ENCODE measurements around the gene KCNN2.
A peak's percentile ranks its signal among the peaks of the same experiment; 100 is the strongest.

Gene KCNN2

GRCh38 chr5:114438471-114438870 is 76.6 kb downstream of the KCNN2 start:
- DNase-seq (ENCODE audit: low read depth in 1 of 2, low spot score in 1 of 2), result no peak
- TF ChIP-seq JUND (IDR thresholded peaks at IDR 0.05; ENCODE audit: low read depth), result no peak
- in situ Hi-C loops (cut with HindIII; ENCODE audit: low pct_unique_long_range_greater_than_20kb, low sequenced_read_pairs), result no loop called here

- no peak for TF ChIP-seq JUND (IDR thresholded peaks at IDR 0.05; ENCODE audit: low read depth)
- in situ Hi-C loops (cut with HindIII; ENCODE audit: low pct_unique_long_range_greater_than_20kb, low sequenced_read_pairs), result no loop called here
- peak; percentile 23 to 32 for DNase-seq (ENCODE audit: low read depth in 1 of 2, low spot score in 1 of 2)
Measured at GRCh38 chr5:114447084-114447773, 85.4 kb downstream of the KCNN2 start.

DNA sequence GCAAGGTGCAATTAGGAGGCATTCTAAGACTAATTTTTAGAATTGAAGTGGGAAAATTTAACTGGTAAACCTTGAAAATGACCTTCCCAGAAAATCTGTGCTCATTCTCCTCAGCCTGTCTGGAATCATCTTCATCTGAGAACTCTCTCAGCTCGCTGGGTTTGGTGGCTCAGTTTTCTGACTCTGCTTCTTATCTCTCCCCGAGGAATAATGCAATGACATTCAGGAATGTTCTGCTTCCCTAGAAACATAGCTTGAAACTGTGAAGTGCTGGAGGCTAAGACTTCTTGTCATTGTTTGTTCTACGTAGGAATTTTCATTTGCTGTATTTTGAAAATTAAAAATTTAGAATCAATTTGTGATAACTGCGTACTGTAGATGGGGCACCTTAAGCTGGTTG is 86.6 kb downstream of the KCNN2 start:
- TF ChIP-seq JUND (IDR thresholded peaks at IDR 0.05; ENCODE audit: low read depth), result no peak
- in situ Hi-C loops (cut with HindIII; ENCODE audit: low pct_unique_long_range_greater_than_20kb, low sequenced_read_pairs), result no loop called here
- DNase-seq (ENCODE audit: low read depth in 1 of 2, low spot score in 1 of 2), result no peak

DNA sequence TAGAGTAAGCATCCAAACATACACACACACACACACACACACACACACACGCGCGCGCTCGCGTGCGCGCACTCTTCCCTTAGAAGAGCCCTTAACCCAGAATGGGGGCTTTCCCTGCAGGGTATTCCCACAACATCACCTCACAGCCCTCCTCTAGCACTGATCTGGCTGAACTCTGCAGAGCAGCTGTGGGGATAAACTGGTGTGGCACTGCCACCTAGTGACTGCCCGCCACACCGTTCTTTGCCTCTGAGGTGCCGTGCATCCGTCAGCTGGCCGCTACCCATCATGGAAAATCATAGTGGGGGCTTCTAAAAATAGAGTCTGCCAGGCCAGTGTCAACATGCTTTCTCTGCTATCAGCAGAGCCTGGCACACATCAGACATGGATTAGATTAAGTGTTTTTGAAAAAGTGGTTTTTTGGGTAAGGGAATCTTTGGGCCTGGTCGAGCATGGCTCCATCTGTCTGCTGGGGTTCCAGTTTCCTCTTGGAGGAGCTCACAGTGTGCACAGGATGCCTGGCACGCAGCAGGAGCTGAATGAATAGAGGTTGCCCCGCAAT is 88.1 kb downstream of the KCNN2 start:
- in situ Hi-C loops (cut with HindIII; ENCODE audit: low pct_unique_long_range_greater_than_20kb, low sequenced_read_pairs), result no loop called here
- DNase-seq (ENCODE audit: low read depth in 1 of 2, low spot score in 1 of 2), result peak; percentile 62 to 67
- TF ChIP-seq JUND (IDR thresholded peaks at IDR 0.05; ENCODE audit: low read depth), result no peak

GRCh38 chr5:114450437-114450836 is 88.6 kb downstream of the KCNN2 start:
- peak in 1 of 2 experiments; percentile 13 for DNase-seq (ENCODE audit: low read depth in 1 of 2, low spot score in 1 of 2)
- in situ Hi-C loops (cut with HindIII; ENCODE audit: low pct_unique_long_range_greater_than_20kb, low sequenced_read_pairs), result no loop called here
- no peak for TF ChIP-seq JUND (IDR thresholded peaks at IDR 0.05; ENCODE audit: low read depth)

- DNase-seq (ENCODE audit: low read depth in 1 of 2, low spot score in 1 of 2), result no peak
- in situ Hi-C loops (cut with HindIII; ENCODE audit: low pct_unique_long_range_greater_than_20kb, low sequenced_read_pairs), result no loop called here
- TF ChIP-seq JUND (IDR thresholded peaks at IDR 0.05; ENCODE audit: low read depth), result no peak
Measured at GRCh38 chr5:114458726-114459125, 96.9 kb downstream of the KCNN2 start.

DNA sequence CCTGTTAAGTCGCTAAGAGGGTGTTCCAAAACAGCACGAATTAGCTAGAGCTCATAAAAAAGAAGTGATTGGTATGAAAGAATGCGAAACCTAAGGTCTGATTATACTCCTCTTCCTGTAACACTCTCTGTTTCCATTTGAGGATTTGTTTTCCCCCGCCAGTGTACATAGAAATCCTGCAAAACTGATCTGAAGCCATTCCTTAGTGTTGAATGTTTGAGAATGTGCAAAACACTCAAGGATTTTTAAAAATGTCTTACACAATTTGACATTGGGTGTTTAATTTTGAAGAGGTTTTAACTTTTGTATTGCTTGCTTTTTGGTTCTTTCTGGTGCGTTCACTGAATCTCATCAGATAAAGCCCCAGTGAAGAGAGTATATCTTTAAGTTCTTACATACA is 105.3 kb downstream of the KCNN2 start:
- in situ Hi-C loops (cut with HindIII; ENCODE audit: low pct_unique_long_range_greater_than_20kb, low sequenced_read_pairs), result no loop called here
- no peak for TF ChIP-seq JUND (IDR thresholded peaks at IDR 0.05; ENCODE audit: low read depth)
- DNase-seq (ENCODE audit: low read depth in 1 of 2, low spot score in 1 of 2), result no peak

DNA sequence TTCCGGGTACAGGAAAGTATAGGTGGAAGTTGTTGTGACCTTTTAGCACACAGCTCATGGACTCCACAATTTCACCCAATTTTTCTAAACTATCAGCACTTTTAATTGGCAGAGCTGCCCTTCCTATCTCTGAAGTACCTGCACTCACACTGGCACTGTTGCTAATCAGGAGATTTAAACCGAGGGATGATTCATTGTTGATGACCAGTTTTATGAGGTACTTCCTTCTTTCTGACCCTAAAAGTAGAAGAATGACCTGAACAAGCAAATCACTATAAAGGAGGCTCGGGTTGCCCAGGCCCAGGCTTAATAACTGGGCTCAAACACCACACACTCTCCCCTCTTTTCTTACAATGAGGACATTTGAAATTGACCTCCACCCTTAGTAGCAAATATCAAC is 105.9 kb downstream of the KCNN2 start:
- DNase-seq (ENCODE audit: low read depth in 1 of 2, low spot score in 1 of 2), result no peak
- no peak for TF ChIP-seq JUND (IDR thresholded peaks at IDR 0.05; ENCODE audit: low read depth)
- in situ Hi-C loops (cut with HindIII; ENCODE audit: low pct_unique_long_range_greater_than_20kb, low sequenced_read_pairs), result no loop called here

GRCh38 chr5:114469372-114469771 is 107.5 kb downstream of the KCNN2 start:
- in situ Hi-C loops (cut with HindIII; ENCODE audit: low pct_unique_long_range_greater_than_20kb, low sequenced_read_pairs), result no loop called here
- no peak for TF ChIP-seq JUND (IDR thresholded peaks at IDR 0.05; ENCODE audit: low read depth)
- no peak for DNase-seq (ENCODE audit: low read depth in 1 of 2, low spot score in 1 of 2)

- DNase-seq (ENCODE audit: low read depth in 1 of 2, low spot score in 1 of 2), result no peak
- in situ Hi-C loops (cut with HindIII; ENCODE audit: low pct_unique_long_range_greater_than_20kb, low sequenced_read_pairs), result no loop called here
- no peak for TF ChIP-seq JUND (IDR thresholded peaks at IDR 0.05; ENCODE audit: low read depth)
Measured at GRCh38 chr5:114471529-114471928, 109.7 kb downstream of the KCNN2 start.

DNA sequence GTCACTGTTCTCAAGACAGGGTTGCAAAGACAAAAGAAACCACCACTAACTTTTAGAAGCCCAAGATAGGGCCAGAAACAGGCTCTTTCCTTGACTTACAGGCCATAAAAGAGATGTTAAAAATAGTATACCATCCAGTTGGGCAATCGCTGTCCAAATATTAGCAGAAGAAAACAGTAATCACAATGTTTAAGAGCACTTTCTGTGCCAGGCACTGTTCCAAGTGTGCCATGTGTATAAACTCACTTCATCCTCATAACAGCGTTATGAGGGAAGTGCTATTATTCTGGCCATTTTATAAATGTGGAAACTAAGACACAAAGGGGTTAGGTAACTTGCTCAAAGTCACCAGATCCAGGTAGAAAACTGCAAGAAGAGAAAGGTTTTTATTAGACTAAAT is 111.7 kb downstream of the KCNN2 start:
- peak in 1 of 2 experiments; percentile 19 for DNase-seq (ENCODE audit: low read depth in 1 of 2, low spot score in 1 of 2)
- in situ Hi-C loops (cut with HindIII; ENCODE audit: low pct_unique_long_range_greater_than_20kb, low sequenced_read_pairs), result no loop called here
- TF ChIP-seq JUND (IDR thresholded peaks at IDR 0.05; ENCODE audit: low read depth), result no peak

GRCh38 chr5:114477816-114478334 is 116.0 kb downstream of the KCNN2 start:
- no peak for DNase-seq (ENCODE audit: low read depth in 1 of 2, low spot score in 1 of 2)
- TF ChIP-seq JUND (IDR thresholded peaks at IDR 0.05; ENCODE audit: low read depth), result no peak
- in situ Hi-C loops (cut with HindIII; ENCODE audit: low pct_unique_long_range_greater_than_20kb, low sequenced_read_pairs), result no loop called here

GRCh38 chr5:114500756-114501155 is 138.9 kb downstream of the KCNN2 start:
- no peak for TF ChIP-seq JUND (IDR thresholded peaks at IDR 0.05; ENCODE audit: low read depth)
- DNase-seq (ENCODE audit: low read depth in 1 of 2, low spot score in 1 of 2), result no peak
- in situ Hi-C loops (cut with HindIII; ENCODE audit: low pct_unique_long_range_greater_than_20kb, low sequenced_read_pairs), result no loop called here

All from T47D (cell line).